ENCODE results near the gene PC.

PC gene

GRCh38 chr11:66866511-66866986 lies 91.6 kb downstream of the PC start:
- DNase-seq (ENCODE audit: low read depth) = no peak

- DNase-seq (ENCODE audit: low read depth) = no peak
Measured at GRCh38 chr11:66866007-66866406, 92.2 kb downstream of the PC start.

GRCh38 chr11:66864924-66865697 lies 93.1 kb downstream of the PC start:
- DNase-seq (ENCODE audit: low read depth) = no peak

- DNase-seq (ENCODE audit: low read depth) = no peak
Measured at GRCh38 chr11:66864172-66864901, 93.8 kb downstream of the PC start.

- no peak for DNase-seq (ENCODE audit: low read depth)
Measured at GRCh38 chr11:66863428-66864125, 94.6 kb downstream of the PC start.

- no peak for DNase-seq (ENCODE audit: low read depth)
Measured at GRCh38 chr11:66862559-66863037, 95.6 kb downstream of the PC start.

- DNase-seq (ENCODE audit: low read depth) = no peak
Measured at GRCh38 chr11:66861774-66862558, 96.2 kb downstream of the PC start.

GRCh38 chr11:66861038-66861773 lies 97.0 kb downstream of the PC start:
- no peak for DNase-seq (ENCODE audit: low read depth)

- no peak for DNase-seq (ENCODE audit: low read depth)
Measured at GRCh38 chr11:66860449-66860831, 97.7 kb downstream of the PC start.

- no peak for DNase-seq (ENCODE audit: low read depth)
Measured at GRCh38 chr11:66859686-66860448, 98.3 kb downstream of the PC start.

GRCh38 chr11:66858939-66859685 lies 99.1 kb downstream of the PC start:
- no peak for DNase-seq (ENCODE audit: low read depth)

- DNase-seq (ENCODE audit: low read depth) = no peak
Measured at GRCh38 chr11:66858186-66858938, 99.8 kb downstream of the PC start.

- DNase-seq (ENCODE audit: low read depth) = no peak
Measured at GRCh38 chr11:66857927-66858185, 100.3 kb downstream of the PC start.

GRCh38 chr11:66857234-66857926 lies 100.8 kb downstream of the PC start:
- DNase-seq (ENCODE audit: low read depth) = no peak

GRCh38 chr11:66856496-66857233 lies 101.5 kb downstream of the PC start, which contains the start of gene LRFN4:
TSS of gene LRFN4 (plus strand) at chr11:66857064. CDS start at chr11:66857745, 681 bp downstream.
- DNase-seq (ENCODE audit: low read depth) = no peak

GRCh38 chr11:66855574-66856495 lies 102.3 kb downstream of the PC start:
- peak; percentile 93 for DNase-seq (ENCODE audit: low read depth)

Data from fibroblast of gingiva (primary cell).